NCI-H510A treated with DMSO at 0.1 percent for 48 hours (cell line): Measurements from ENCODE around the gene LRP5.

Source experiments
- DNase-seq: peaks from one replicate; lab custom pipeline; 2025; lab: John Stamatoyannopoulos, UW

Gene LRP5

DNA sequence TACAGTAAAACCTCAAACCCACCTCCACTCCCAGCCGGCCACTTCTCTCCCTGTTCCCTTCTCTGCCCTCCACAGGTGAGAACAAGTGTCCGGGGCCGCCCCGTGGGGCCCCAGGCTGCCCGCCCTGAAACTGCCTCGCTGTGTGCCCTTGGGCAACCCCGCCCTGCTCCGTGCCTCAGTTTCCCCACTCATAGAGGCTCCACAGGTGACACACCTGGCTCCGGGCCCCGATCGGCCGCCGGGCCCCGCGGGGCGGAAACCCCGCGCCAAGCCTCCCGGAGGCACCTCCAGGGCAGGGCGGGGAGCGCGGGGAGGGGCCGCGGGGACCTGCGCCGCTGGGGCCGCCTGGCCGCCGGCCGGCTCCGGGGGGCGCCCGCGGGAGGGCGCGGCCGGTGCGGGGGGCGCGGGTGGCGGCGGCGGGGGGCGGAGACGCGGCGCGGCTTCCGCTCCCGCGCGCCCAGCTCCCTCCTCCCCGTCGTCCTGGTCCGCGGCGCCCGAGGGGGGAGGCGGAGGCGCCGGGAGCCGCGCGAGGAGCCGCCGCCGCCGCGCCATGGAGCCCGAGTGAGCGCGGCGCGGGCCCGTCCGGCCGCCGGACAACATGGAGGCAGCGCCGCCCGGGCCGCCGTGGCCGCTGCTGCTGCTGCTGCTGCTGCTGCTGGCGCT is at the start of gene LRP5:
Gene LRP5 (plus strand): TSS at position 475 of the 663 bp plus-strand sequence. CDS start 124 bp downstream, at position 599.
- DNase-seq = no peak

DNA sequence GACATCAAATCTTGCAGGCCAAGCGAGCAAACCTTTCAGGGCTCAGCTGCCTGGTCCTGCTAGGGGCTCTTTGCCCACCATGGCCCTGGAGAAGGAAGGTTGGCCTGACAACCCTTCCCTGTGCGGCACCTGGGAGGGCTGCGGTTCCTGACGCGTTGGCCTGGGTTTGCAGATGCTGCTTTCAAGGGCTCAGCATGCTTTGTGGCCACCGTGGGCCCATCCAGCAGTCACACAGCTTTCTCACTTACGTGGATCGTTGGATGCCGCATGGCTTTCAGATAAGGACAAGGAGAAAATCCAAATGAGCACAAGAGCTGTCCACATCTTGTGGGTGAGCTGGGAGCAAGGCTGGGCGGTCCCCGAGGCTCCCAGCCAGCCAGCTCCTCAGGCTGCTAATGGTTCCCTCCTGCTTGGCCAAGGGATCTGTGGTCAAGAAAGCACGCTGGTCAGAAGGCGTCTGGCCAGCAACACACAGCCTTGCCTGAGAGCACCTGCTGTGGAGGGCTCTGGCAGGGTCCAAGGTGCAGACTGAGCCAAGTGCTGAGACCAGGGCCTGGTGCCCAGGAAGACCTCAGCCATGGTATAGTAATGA is 48.9 kb upstream of the LRP5 start:
- DNase-seq = no peak

DNA sequence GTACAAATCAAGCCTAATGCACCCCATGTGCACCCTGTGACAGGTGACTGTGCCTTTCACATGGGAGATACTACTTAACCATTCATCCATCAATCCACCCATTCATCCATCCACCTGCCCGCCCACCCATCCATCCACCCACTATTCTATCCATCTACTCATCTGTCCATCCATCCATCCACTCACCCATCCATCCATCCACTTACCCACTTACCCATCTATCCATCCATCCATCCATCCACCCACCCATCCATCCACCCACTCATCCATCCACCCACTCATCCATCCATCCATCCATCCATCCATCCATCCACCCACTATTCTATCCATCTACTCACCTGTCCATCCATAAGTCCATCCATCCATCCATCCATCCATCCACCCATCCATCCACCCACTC is 48.1 kb upstream of the LRP5 start:
- DNase-seq = no peak

- no peak for DNase-seq
Observed at GRCh38 chr11:68264741-68265540, 47.5 kb upstream of the LRP5 start.

GRCh38 chr11:68266121-68266891 is 46.1 kb upstream of the LRP5 start:
- DNase-seq = no peak

DNA sequence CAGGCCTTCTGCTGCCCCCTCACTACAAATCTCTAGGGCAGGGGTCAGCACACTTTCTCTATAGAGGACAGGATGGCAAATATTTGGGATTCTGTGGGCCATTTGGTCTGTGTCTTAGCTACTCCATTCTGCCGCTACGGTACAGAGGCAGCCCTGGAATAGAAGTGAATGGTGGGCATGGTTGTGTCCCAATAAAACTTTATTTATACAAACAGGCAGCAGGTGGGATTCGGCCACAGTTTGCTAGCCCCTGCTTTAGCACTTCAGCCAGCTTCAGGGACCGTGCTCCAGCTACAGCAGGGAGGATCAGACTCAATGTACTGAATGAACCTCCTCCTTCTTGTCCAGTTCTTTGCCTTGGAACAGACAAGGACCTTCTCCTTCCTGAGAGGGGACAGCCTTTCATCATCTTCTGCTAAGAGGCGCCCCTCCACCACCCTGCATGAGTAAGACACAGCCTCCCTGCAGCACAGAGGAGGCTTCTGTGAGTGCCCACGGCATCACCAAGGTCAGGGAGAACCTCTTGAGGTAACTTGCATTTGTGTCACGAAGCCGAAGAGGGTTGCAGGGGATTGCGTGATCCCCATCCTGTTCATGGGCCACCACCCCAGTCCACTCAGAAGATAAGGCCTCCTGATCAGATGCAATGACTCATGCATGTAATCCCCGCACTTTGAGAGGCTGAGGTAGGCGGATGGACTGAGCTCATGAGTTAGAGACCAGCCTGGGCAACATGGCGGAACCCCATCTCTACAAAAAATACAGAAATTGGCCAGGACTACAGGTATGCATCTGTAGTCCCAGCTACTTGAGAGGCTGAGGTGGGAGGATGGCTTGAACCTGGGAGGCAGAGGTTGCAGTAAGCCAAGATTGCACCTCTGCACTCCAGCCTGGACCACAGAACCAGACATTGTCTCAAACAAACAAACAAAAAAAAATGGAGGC is 45.2 kb upstream of the LRP5 start:
- DNase-seq = no peak

DNA sequence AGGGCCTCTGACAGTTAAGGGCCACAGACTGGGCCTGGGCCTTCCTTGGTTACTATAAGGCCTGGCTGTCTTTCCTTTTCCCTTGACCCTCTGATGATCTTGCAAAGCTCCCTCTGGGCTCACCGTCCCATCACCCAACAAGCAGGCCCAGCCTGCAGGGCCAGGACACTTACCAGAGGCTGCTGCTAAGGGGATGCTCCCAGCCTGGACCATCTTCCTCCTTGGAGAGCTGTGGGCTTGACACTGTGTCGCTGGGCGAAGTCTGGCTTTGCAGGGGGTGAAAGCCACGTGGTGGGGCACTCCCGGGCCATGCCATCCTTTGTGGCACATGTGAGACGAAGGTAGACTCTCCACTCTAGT is 44.5 kb upstream of the LRP5 start:
- DNase-seq = no peak

- DNase-seq = no peak
Observed at GRCh38 chr11:68269414-68270081, 42.8 kb upstream of the LRP5 start.

- DNase-seq = no peak
Observed at GRCh38 chr11:68270196-68271022, 42.0 kb upstream of the LRP5 start.

- DNase-seq = peak; percentile 61
Observed at GRCh38 chr11:68271023-68271780, 41.2 kb upstream of the LRP5 start.

- peak; percentile 96 for DNase-seq
Observed at GRCh38 chr11:68271781-68272608, 40.4 kb upstream of the LRP5 start, which contains the start of gene C11orf24. C11orf24 (minus strand) TSS chr11:68271973; CDS start chr11:68263767, 8,206 bp downstream.

DNA sequence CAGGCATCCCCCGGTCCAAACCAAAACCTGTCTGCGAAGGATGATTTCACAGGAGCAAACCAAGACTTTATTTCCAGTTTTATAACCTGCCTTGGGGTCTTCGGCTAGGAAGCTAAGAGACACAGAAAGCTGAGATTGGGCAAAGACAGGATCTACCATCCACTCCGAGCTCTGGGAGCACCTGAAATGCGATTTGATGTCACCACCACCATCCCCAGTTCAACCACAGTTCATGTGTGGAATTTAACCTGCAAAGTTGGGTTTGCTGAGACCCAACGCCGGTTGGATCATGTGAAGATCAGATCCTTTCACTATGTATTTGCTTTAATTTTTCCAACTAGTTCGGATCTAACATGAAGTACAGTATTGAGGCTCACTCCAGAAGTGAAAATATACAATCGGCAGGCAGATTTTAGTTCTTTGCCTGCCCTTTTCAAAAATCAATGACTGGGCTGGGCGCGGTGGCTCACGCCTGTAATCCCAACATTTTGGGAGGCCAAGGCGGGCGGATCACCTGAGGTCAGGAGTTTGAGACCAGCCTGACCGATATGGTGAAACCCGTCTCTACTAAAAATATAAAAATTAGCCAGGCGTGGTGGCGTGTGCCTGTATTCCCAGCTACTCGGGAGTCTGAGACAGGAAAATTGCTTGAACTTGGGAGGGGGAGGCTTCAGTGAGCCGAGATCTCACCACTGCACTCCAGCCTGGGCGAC is 39.2 kb upstream of the LRP5 start:
- DNase-seq = no peak

DNA sequence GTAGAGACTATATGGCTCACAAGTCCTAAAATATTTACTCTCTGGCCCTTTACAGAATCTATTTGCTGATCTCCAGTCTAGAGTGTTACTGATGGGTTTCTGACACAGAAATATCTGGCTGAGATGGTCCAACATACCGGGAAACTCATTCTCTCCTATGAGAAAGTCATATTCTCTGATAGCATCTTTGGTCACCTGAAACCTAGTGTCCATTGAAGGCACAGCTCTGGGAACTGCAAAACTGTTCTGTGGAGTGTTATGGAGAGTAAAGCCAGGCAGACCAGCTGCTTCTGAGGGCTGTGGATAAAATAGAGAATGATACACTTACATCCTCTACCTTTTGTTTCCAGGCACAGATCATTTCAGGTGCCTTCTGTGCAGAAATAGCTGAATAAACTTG is 38.1 kb upstream of the LRP5 start:
- DNase-seq = peak; percentile 11

DNA sequence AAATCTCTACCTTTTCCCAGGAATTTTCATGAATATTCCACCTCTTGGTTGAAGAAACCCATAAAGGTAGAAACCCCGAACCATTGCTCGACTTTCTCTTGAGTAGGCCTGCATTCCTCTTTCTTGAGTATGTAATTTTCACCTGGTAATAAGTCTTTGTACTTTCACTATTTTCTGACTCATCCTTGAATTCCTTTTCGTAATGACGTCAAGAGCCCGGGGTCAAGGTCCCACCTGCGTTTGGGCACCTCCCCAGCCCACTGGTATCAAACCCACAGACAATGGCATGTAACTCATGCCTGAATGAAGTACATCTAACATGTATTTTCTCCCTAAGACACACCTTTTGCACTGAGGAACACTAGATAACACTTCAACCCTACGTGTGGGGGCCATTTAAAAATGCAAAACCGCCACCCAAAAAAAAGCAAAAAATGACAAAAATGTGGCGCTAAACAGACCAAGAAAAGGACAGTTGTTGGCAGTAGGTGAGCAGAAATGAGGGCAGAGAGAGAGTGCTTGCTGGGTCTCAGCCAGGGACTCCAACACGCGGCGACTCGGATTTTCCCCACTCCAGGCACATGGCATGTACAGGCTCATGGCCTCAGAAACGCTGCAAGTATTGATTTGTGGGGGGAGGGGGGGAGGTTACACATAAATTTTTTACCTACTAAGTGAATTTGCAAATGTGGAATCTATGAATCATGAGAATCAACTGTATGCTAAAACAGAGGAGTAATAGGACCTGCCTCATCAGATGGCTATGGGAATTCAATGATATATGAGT is 36.5 kb upstream of the LRP5 start:
- no peak for DNase-seq

DNA sequence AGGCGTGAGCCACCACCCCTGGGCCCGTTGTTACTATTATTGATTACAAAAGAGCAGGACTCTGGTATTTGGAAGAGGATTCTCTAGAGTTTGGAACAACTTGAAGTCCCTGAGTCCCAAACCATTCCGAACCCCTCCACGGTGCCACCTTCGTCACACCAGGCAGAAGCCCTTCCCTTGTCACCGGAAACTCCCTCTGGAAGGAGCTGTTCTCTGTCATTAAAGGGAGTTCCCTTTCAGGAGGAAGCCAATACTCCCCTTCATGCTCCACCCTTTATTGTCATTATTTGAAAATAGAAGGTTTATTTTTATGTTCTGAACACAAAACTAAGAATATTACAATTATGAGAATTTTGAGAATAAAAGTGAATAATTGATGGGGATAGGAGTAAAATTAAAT is 35.5 kb upstream of the LRP5 start:
- no peak for DNase-seq

- DNase-seq = no peak
Observed at GRCh38 chr11:68279676-68280075, 32.7 kb upstream of the LRP5 start.
